ENCODE data around the gene SLC25A22.

Gene SLC25A22

GRCh38 chr11:787084-787675 is 10.9 kb downstream of the SLC25A22 start:
- Histone ChIP-seq H3K9me3 (ENCODE audit: severe bottlenecking) (no peaks in the 10 kb centered on the region), H3K4me3 (ENCODE audit: low read depth, low read length) (no peak overlapping the region), H3K27me3 (ENCODE audit: insufficient read depth, low read depth, severe bottlenecking) (no peaks in the 10 kb centered on the region), H3K27ac (peak overlapping the region; percentile 59), H3K36me3 (peaks cover 17% of the 10 kb centered on the region)
- no peak for DNase-seq
- no peak for TF ChIP-seq CTCF (IDR thresholded peaks at IDR 0.05; ENCODE audit: low read depth, low read length)

GRCh38 chr11:786235-787083 is 11.6 kb downstream of the SLC25A22 start:
- DNase-seq: peak; percentile 68
- Histone ChIP-seq H3K4me3 (ENCODE audit: low read depth, low read length) (no peak overlapping the region), H3K27ac (peak overlapping the region; percentile 59), H3K36me3 (peaks cover 10% of the 10 kb centered on the region), H3K9me3 (ENCODE audit: severe bottlenecking) (no peaks in the 10 kb centered on the region), H3K27me3 (ENCODE audit: insufficient read depth, low read depth, severe bottlenecking) (no peaks in the 10 kb centered on the region)
- TF ChIP-seq CTCF (IDR thresholded peaks at IDR 0.05; ENCODE audit: low read depth, low read length): no peak

GRCh38 chr11:783581-784015 is 14.5 kb downstream of the SLC25A22 start:
- DNase-seq: peak; percentile 95
- peak; percentile 98 for TF ChIP-seq CTCF (IDR thresholded peaks at IDR 0.05; ENCODE audit: low read depth, low read length)
- H3K36me3 ChIP-seq: peaks cover 5% of the 10 kb centered on the region
- no peaks in the 10 kb centered on the region for H3K27me3 ChIP-seq (ENCODE audit: insufficient read depth, low read depth, severe bottlenecking)
- no peak overlapping the region for H3K4me3 ChIP-seq (ENCODE audit: low read depth, low read length)
- H3K27ac ChIP-seq: peak overlapping the region; percentile 44
- H3K9me3 ChIP-seq (ENCODE audit: severe bottlenecking): no peaks in the 10 kb centered on the region

GRCh38 chr11:782264-783174 is 15.6 kb downstream of the SLC25A22 start:
- no peak for DNase-seq
- Histone ChIP-seq H3K36me3 (peaks cover 5% of the 10 kb centered on the region), H3K9me3 (ENCODE audit: severe bottlenecking) (no peaks in the 10 kb centered on the region), H3K4me3 (ENCODE audit: low read depth, low read length) (no peak overlapping the region), H3K27me3 (ENCODE audit: insufficient read depth, low read depth, severe bottlenecking) (no peaks in the 10 kb centered on the region), H3K27ac (peak overlapping the region; percentile 44; the same call in 1 of the 2 replicates)
- TF ChIP-seq CTCF (IDR thresholded peaks at IDR 0.05; ENCODE audit: low read depth, low read length): no peak

GRCh38 chr11:779955-780532 is 18.0 kb downstream of the SLC25A22 start:
- Histone ChIP-seq H3K4me3 (ENCODE audit: low read depth, low read length) (no peak overlapping the region), H3K9me3 (ENCODE audit: severe bottlenecking) (no peaks in the 10 kb centered on the region), H3K36me3 (peaks cover 5% of the 10 kb centered on the region), H3K27me3 (ENCODE audit: insufficient read depth, low read depth, severe bottlenecking) (no peaks in the 10 kb centered on the region), H3K27ac (no peak overlapping the region)
- no peak for DNase-seq
- no peak for TF ChIP-seq CTCF (IDR thresholded peaks at IDR 0.05; ENCODE audit: low read depth, low read length)
